GM12878 (cell line): Measurements from ENCODE around the gene CTSE.

Source experiments
- CBFB ChIP-seq: IDR thresholded peaks from 2 replicates; pipeline ENCODE4 v1.6.1; 2016; ENCODE audit warnings: antibody characterized with exemption, low read depth
- CTCF ChIP-seq, 3 experiments: IDR thresholded peaks in 2 of 3; conservative IDR thresholded peaks in 1 of 3; 2 replicates each; pipeline ENCODE4 v1.5.1; 2011; ENCODE audit warnings: low read depth in 3 of 3, low read length in 3 of 3, mild to moderate bottlenecking in 3 of 3, control low read depth in 2 of 3, moderate library complexity in 2 of 3, inconsistent platforms in 1 of 3, mixed read lengths in 1 of 3; ENCODE audit not compliant: control insufficient read depth in 2 of 3, insufficient read depth in 1 of 3; ENCODE audit errors: extremely low read depth in 1 of 3
- ESRRA ChIP-seq: IDR thresholded peaks from 2 replicates; pipeline ENCODE4 v1.6.1; 2012; ENCODE audit warnings: mild to moderate bottlenecking, low read length, improper control_type of control experiment
- EZH2 ChIP-seq: IDR thresholded peaks from 2 replicates; pipeline ENCODE4 v1.6.1; 2012; ENCODE audit warnings: low read depth, mild to moderate bottlenecking, control low read depth, inconsistent platforms, low read length, borderline replicate concordance; ENCODE audit not compliant: control insufficient read depth
- MXI1 ChIP-seq: fragments of 150-350 bp; IDR thresholded peaks from 2 replicates; pipeline ENCODE4 v1.6.1; 2011; ENCODE audit warnings: low read depth, mild to moderate bottlenecking, inconsistent platforms, low read length, improper control_type of control experiment
- NR2C2 ChIP-seq: IDR thresholded peaks from 2 replicates; pipeline ENCODE4 v1.6.1; 2011; ENCODE audit warnings: borderline replicate concordance, low read depth; ENCODE audit not compliant: control insufficient read depth, insufficient read length
- POLR2AphosphoS2 ChIP-seq: IDR thresholded peaks from 2 replicates; pipeline ENCODE4 v1.6.1; 2011; ENCODE audit warnings: low read depth, mild to moderate bottlenecking, low read length, improper control_type of control experiment, moderate library complexity
- POLR2AphosphoS5 ChIP-seq: IDR thresholded peaks from 2 replicates; pipeline ENCODE4 v1.6.1; 2011; ENCODE audit warnings: mild to moderate bottlenecking, low read length, inconsistent platforms
- POU2F2 ChIP-seq: IDR thresholded peaks from 3 replicates; pipeline ENCODE4 v1.6.1; 2011; ENCODE audit warnings: low read depth, mild to moderate bottlenecking, low read length, borderline replicate concordance
- RAD21 ChIP-seq: IDR thresholded peaks from 2 replicates; pipeline ENCODE4 v1.6.1; 2011; ENCODE audit warnings: mild to moderate bottlenecking, low read depth, low read length, moderate library complexity; ENCODE audit not compliant: insufficient read depth
- SRF ChIP-seq, 2 experiments: IDR thresholded peaks; 2 replicates each; pipeline ENCODE4 v1.6.1; 2011; ENCODE audit warnings: low read depth in 2 of 2, low read length in 2 of 2, mild to moderate bottlenecking in 1 of 2, moderate library complexity in 1 of 2
- SUZ12 ChIP-seq: fragments of 200-600 bp; sonication (generic); IDR thresholded peaks from one replicate; pipeline ENCODE4 v1.6.1; 2018; ENCODE audit warnings: antibody characterized with exemption, mild to moderate bottlenecking; ENCODE audit not compliant: unreplicated experiment
- ZBTB33 ChIP-seq: fragments of 450-650 bp; IDR thresholded peaks from 2 replicates; pipeline ENCODE4 v1.6.1; 2017; ENCODE audit warnings: mild to moderate bottlenecking

GRCh38 chr1:206059355-206059915 is 35.7 kb upstream of the CTSE start:
- TF ChIP-seq POU2F2, result no peak
- TF ChIP-seq SUZ12, result no peak
- TF ChIP-seq CTCF (IDR thresholded peaks at IDR 0.05 in 2 of 3, conservative IDR thresholded peaks at IDR 0.05 in 1 of 3; ENCODE audit: control insufficient read depth in 2 of 3, extremely low read depth in 1 of 3, insufficient read depth in 1 of 3, low read depth in 3 of 3, low read length in 3 of 3), result no peak
- TF ChIP-seq MXI1, result no peak
- no peak for TF ChIP-seq RAD21
- TF ChIP-seq ESRRA, result no peak
- no peak for TF ChIP-seq EZH2
- no peak for TF ChIP-seq SRF (IDR thresholded peaks at IDR 0.05; ENCODE audit: low read depth in 2 of 2, low read length in 2 of 2)
- TF ChIP-seq POLR2AphosphoS5, result no peak
- no peak for TF ChIP-seq NR2C2
- TF ChIP-seq POLR2AphosphoS2, result no peak
- no peak for TF ChIP-seq ZBTB33
- no peak for TF ChIP-seq CBFB
